HepG2 (cell line): ENCODE results near the gene SMTN. TPM values are rescaled to one million over a fixed set of nuclear protein-coding genes. Genes with fewer than 3 reads are reported as not detected.

ENCODE experiments used
- ATAC-seq: fragments of 200-7000 bp; cut with Tn5 transposase; 3 replicates; pipeline ENCODE4 v1.9.1; 2020; ENCODE audit warnings: mild to moderate bottlenecking, moderate library complexity
- BruUV-seq: library from RNA; stranded (reverse); fragments of 400-500 nt; replicated peaks from 2 replicates; lab custom pipeline; 2021; lab: Mats Ljungman, UMichigan
- CTCF ChIA-PET: fragments of 300-600 bp; formaldehyde crosslinking; extraction: SDS; loops from one replicate; lab custom pipeline; 2021; ENCODE audit warnings: low total read pairs, inconsistent platforms, low intra/inter-chr PET ratio; lab: Yijun Ruan, JAX
- POLR2A ChIA-PET: fragments of 350-600 bp; sonication (Branson Sonifier 250); formaldehyde crosslinking; loops from one replicate; lab custom pipeline; 2020; ENCODE audit warnings: antibody characterized with exemption, inconsistent platforms; lab: Yijun Ruan, JAX
- DNase-seq: peaks from one replicate; pipeline ENCODE4 v3.0.0-alpha.2; 2015; ENCODE audit warnings: low spot score
- FAIRE-seq: peaks from 3 replicates; lab custom pipeline; 2011; peaks lifted over from hg19 to GRCh38; lab: Jason Lieb, UNC
- H2AFZ ChIP-seq: one replicate; pipeline ENCODE4 v1.6.1; 2011; ENCODE audit warnings: low read length, inconsistent platforms
- H3K27ac ChIP-seq: fragments of 300-600 bp; 3 replicates; pipeline ENCODE4 v1.8.0; 2011; ENCODE audit warnings: mixed run types, mild to moderate bottlenecking, mixed read lengths, low read length, inconsistent platforms; ENCODE audit not compliant: insufficient read depth; ENCODE audit errors: extremely low read length
- H3K27me3 ChIP-seq, 2 experiments: fragments of 200-600 bp in 1 of 2; 2 replicates in 1 of 2; 3 replicates in 1 of 2; pipeline versions ENCODE4 v1.6.0 to v1.8.0; 2011; ENCODE audit warnings: low read length in 2 of 2, mild to moderate bottlenecking in 2 of 2, moderate library complexity in 2 of 2, inconsistent platforms in 1 of 2; ENCODE audit not compliant: insufficient read depth in 2 of 2, control insufficient read depth in 1 of 2
- H3K36me3 ChIP-seq, 2 experiments: fragments of 200-600 bp in 1 of 2; replicated peaks in 1 of 2; 2 replicates in 1 of 2; 3 replicates in 1 of 2; pipeline versions ENCODE4 v1.5.1 to v1.8.0; 2011; ENCODE audit warnings: low read length in 2 of 2, inconsistent platforms in 1 of 2; ENCODE audit not compliant: insufficient read depth in 2 of 2, control insufficient read depth in 1 of 2
- H3K4me1 ChIP-seq: 2 replicates; pipeline ENCODE4 v1.5.1; 2012; ENCODE audit warnings: low read length, inconsistent platforms; ENCODE audit not compliant: insufficient read depth
- H3K4me2 ChIP-seq: 2 replicates; pipeline ENCODE4 v1.6.0; 2011; ENCODE audit warnings: low read depth, low read length, inconsistent platforms
- H3K4me3 ChIP-seq, 3 experiments: fragments of 200-600 bp in 1 of 3; sonication (generic), shearing (Covaris generic) in 1 of 3; replicated peaks in 1 of 3; 2 replicates each; pipeline ENCODE4 v1.5.1; 2011 to 2016; ENCODE audit warnings: low read length in 3 of 3, inconsistent platforms in 2 of 3, low read depth in 2 of 3, mild to moderate bottlenecking in 2 of 3, control low read depth in 1 of 3, mixed read lengths in 1 of 3; ENCODE audit not compliant: insufficient read depth in 1 of 3
- H3K79me2 ChIP-seq: one replicate; pipeline ENCODE4 v1.6.1; 2011; ENCODE audit warnings: low read length, inconsistent platforms; ENCODE audit not compliant: insufficient read depth
- H3K9ac ChIP-seq: 2 replicates; pipeline ENCODE4 v1.6.0; 2011; ENCODE audit warnings: mild to moderate bottlenecking, low read depth, low read length, inconsistent platforms; ENCODE audit not compliant: insufficient read depth
- H3K9me3 ChIP-seq: 2 replicates; pipeline ENCODE4 v1.5.1; 2012; ENCODE audit warnings: mild to moderate bottlenecking, low read length
- H4K20me1 ChIP-seq: 2 replicates; pipeline ENCODE4 v1.6.0; 2011; ENCODE audit warnings: inconsistent platforms, mild to moderate bottlenecking, low read length, moderate library complexity; ENCODE audit not compliant: insufficient read depth
- NAIF1 ChIP-seq: sonication (generic); formaldehyde crosslinking; IDR thresholded peaks from 2 replicates; pipeline ENCODE4 v1.5.0; 2020; ENCODE audit warnings: mild to moderate bottlenecking, missing genetic modification reagents, borderline replicate concordance
- NR3C1 ChIP-seq: sonication (generic); formaldehyde crosslinking; IDR thresholded peaks from 2 replicates; pipeline ENCODE4 v1.4.0; 2020; ENCODE audit warnings: missing genetic modification reagents
- RBFOX2 ChIP-seq: fragments of 200-400 bp; formaldehyde crosslinking; IDR thresholded peaks from 2 replicates; pipeline ENCODE4 v1.6.1; 2017; ENCODE audit warnings: low read depth, mild to moderate bottlenecking, low read length
- RBM22 ChIP-seq: fragments of 200-400 bp; formaldehyde crosslinking; optimal IDR thresholded peaks from 2 replicates; pipeline ENCODE3; 2017; ENCODE audit warnings: mild to moderate bottlenecking, low read length, moderate library complexity
- SOX5 ChIP-seq: IDR thresholded peaks from 2 replicates; pipeline ENCODE4 v1.6.1; 2016; ENCODE audit warnings: borderline replicate concordance
- STAG1 ChIP-seq: sonication (generic); formaldehyde crosslinking; IDR thresholded peaks from 2 replicates; pipeline ENCODE4 v1.4.0; 2020; ENCODE audit warnings: missing genetic modification reagents
- ZNF737 ChIP-seq: sonication (generic); formaldehyde crosslinking; IDR thresholded peaks from 2 replicates; pipeline ENCODE4 v1.5.0; 2020; ENCODE audit warnings: missing genetic modification reagents, mild to moderate bottlenecking, borderline replicate concordance
- WGBS: methylation state at CpG from one replicate; pipeline ENCODE4 v1.1.6; 2017; ENCODE audit warnings: low lambda C conversion rate; 5-methylcytosine and 5-hydroxymethylcytosine counted together
- in situ Hi-C: cut with HindIII; loops from 2 replicates; pipeline ENCODE4 v1.10.0; 2017; ENCODE audit warnings: low pct_unique_long_range_greater_than_20kb; ENCODE audit not compliant: extremely low pct_ligation_motif_present
- intact Hi-C: fragments of 100-400 bp; cut with micrococcal nuclease; formaldehyde crosslinking; loops from one replicate; pipeline ENCODE4 v1.10.0; 2022; ENCODE audit not compliant: unreplicated experiment
- polyA plus RNA-seq, 8 experiments: library from polyadenylated mRNA; depleted of rRNA in 3 of 8; stranded (reverse) in 7 of 8; unstranded in 1 of 8; fragments of >200 nt; fragmentation: Illumina TruSeq in 4 of 8; extraction: Trizol in 4 of 8; gene quantifications; 2 replicates each; pipeline versions ENCODE4 v1.2.1 to v1.2.3, GENCODE V29; 2011 to 2016; ENCODE audit warnings: low read depth in 4 of 8, missing spikeins in 1 of 8, mixed read lengths in 1 of 8; ENCODE audit not compliant: insufficient read depth in 1 of 8
- total RNA-seq, 5 experiments: library from RNA; depleted of rRNA; stranded (reverse); fragments of >200 nt; fragmentation: Illumina TruSeq; extraction: Trizol; gene quantifications; 2 replicates each; pipeline ENCODE4 v1.2.3, GENCODE V29; 2016; ENCODE audit warnings: low read depth in 1 of 5
- TF ChIP-seq, protein P1 (sequence below): sonication (generic); formaldehyde crosslinking; IDR thresholded peaks from 2 replicates; pipeline ENCODE4 v1.5.0; 2020; ENCODE audit warnings: mild to moderate bottlenecking, missing genetic modification reagents, moderate library complexity

SMTN gene
- total and polyA plus RNA-seq, 2 of the 13 experiments (the other 11 are each of a cell fraction or from before 2014, with no cell fraction given) = 14.7 to 26.1 TPM

DNA sequence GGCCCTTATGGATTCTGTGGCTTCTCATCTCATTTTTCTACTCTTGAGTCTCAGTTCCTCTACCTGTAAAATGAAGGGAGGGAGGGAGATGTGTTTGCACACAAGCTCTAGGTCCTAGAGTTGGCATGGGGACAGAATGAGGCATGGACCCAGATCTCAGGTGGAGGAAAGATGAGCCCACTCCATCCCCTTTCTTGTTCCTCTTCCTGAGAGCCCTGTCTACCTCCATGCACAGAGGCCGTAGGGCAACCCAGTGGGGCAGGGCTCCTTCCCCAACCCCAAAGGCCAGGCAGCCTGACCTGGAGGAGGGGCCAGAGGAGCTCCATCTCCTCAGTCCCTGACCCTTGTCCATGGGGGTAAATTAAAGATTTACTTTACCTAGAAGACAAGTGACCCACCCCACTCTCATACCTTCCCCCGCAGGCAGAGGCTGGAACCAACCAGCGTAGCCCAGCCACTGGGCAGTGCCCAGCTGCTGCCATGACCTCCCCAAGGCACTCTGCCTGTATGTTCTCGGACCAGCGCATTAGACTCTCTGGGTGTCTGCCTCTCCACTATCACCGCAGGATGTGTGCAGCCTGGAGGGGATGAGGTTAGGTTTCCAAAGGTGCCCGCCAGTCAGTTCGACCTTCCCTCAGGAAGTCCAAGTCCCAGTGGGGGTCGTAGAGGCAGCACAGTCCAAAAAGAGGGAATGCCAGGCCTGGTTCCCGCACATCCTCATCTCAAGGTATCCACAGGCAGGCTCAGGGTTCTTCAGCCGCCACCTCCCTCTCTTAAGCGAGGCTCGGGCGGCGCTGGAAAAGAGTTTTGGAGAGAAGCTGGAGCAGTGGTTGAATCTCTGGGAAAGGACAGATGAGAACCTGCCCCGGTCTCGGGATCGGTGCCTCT is 3.0 kb downstream of the SMTN start (continued):
- no peak for TF ChIP-seq RBM22

DNA sequence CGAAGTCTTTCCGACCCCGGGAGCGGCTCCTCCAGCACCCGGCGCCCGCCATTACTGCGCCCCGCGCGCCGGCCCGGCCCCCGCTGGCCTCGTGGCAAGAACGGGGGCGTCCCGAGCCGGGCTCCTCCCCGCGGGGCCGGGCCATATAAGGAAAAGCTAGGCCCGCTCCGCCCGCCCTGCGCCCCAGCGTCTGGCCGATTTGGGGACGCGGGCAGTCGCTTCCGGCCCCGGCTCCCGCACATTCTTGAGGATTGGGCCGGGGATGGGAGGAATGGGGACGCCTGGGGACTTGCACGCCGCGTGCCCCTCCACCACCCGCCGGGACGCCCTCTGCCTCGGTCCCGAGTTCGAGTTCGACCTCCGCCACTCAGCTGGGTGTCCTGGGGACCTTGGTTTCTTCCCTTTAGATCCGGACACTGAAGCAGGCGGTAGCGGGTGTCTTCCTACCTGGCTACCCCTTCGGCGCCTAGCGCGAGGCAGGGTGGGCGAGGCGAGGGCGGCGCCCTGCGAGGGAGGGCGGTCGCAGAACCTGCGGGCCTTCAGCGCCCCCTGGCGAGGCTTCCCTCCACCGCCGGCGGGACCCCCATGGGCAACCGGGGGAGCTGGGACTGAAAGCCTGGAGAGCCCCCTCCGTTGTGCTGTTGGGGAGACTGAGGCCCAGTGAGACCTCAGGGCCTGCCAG is 3.8 kb downstream of the SMTN start:
- H3K4me3 ChIP-seq = no peak overlapping the region
- no peak overlapping the region for H2AFZ ChIP-seq
- WGBS = 98% methylated on average over 14 of the region's 69 CpGs
- TF ChIP-seq RBFOX2 (peak; percentile 37; the same call in 1 of the 2 replicates), NR3C1 (CRISPR knock-in tag) (no peak), NAIF1 (CRISPR knock-in tag) (no peak), ZNF737 (no peak), SOX5 (CRISPR knock-in tag) (no peak), STAG1 (peak; percentile 30)
- TF ChIP-seq, protein P1, sequence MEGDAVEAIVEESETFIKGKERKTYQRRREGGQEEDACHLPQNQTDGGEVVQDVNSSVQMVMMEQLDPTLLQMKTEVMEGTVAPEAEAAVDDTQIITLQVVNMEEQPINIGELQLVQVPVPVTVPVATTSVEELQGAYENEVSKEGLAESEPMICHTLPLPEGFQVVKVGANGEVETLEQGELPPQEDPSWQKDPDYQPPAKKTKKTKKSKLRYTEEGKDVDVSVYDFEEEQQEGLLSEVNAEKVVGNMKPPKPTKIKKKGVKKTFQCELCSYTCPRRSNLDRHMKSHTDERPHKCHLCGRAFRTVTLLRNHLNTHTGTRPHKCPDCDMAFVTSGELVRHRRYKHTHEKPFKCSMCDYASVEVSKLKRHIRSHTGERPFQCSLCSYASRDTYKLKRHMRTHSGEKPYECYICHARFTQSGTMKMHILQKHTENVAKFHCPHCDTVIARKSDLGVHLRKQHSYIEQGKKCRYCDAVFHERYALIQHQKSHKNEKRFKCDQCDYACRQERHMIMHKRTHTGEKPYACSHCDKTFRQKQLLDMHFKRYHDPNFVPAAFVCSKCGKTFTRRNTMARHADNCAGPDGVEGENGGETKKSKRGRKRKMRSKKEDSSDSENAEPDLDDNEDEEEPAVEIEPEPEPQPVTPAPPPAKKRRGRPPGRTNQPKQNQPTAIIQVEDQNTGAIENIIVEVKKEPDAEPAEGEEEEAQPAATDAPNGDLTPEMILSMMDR (CRISPR knock-in tag) = peak; percentile 21; the same call in 1 of the 2 replicates
- no peak overlapping the region for H3K4me2 ChIP-seq
- ChIA-PET POLR2A (interaction anchor here (6.5 kb wide), 1 partner anchor 118 kb away, joined by 113 read pairs; the partner anchor contains the start of genes MORC2 and TUG1), CTCF (no interaction called here)
- no TSS peak for BruUV-seq
- H3K27ac ChIP-seq = no peak overlapping the region
- H3K27me3 ChIP-seq = no peaks in the 10 kb centered on the region; a peak in 1 of 5 replicates
- no peaks in the 10 kb centered on the region for H4K20me1 ChIP-seq
- ATAC-seq = no peak
- in situ Hi-C loops (loop anchor here (5.0 kb wide), 1 partner anchor 118 kb away; the partner anchor contains the start of genes MORC2 and TUG1), intact Hi-C loops (loop anchor here (5.0 kb wide), 3 partner anchors 103 to 138 kb away; partner anchors contain the start of genes MORC2 and TUG1)
- DNase-seq = no peak
- peaks cover 27% of the 10 kb centered on the region for H3K4me1 ChIP-seq
- peaks cover 3% of the 10 kb centered on the region for H3K79me2 ChIP-seq
- no peak for FAIRE-seq
- H3K36me3 ChIP-seq = peaks cover 25 to 32% of the 10 kb centered on the region in 2 experiments
- H3K9ac ChIP-seq = no peak overlapping the region
- no peaks in the 10 kb centered on the region for H3K9me3 ChIP-seq
